ENCODE measurements around the gene SRSF10. TPM values are rescaled to one million over a fixed set of nuclear protein-coding genes. Genes with fewer than 3 reads are reported as not detected.

The SRSF10 gene
- total and polyA plus RNA-seq, 3 donors from 2014 or later: 113 to 141 (median 124) TPM

GRCh38 chr1:23928789-23929188, 51.3 kb downstream of the SRSF10 start:
- no peaks in the 10 kb centered on the region for H3K27me3 ChIP-seq
- H3K9me3 ChIP-seq: no peaks in the 10 kb centered on the region
- no peaks in the 10 kb centered on the region for H3K4me1 ChIP-seq
- WGBS, 2 donors: 81 to 91% methylated on average over 4 of the region's 4 CpGs
- H3K36me3 ChIP-seq (ENCODE audit: low read depth, missing control alignments): no peaks in the 10 kb centered on the region
- no peak overlapping the region for H3K4me3 ChIP-seq
- TF ChIP-seq CTCF (IDR thresholded peaks at IDR 0.05) (no peak), POLR2A (IDR thresholded peaks at IDR 0.05) (no peak)
- no peak for DNase-seq
- no peak overlapping the region for H3K27ac ChIP-seq
- intact Hi-C loops (cut with DNase I; ENCODE audit: low total_unique reads): no loop called here

DNA sequence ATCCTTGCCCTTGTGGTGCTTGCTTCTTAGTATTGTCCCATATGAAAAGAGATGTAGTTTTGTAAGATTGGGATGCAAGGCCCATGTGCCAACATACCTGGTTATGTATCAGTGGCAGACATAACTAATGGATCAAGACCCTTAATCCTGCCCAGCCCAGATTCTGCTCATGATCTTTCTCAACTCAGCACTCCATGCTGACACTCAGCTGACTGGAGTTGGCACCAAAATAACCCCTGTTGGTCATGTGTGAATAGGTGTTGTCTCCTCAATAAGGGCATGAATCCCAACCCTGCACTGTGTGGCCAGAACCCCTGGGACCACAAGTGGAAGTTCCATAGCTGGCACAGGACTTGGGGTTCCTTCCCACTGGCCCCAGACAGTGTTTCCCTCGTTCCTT, 53.0 kb downstream of the SRSF10 start:
- Histone ChIP-seq H3K4me1 (no peaks in the 10 kb centered on the region), H3K9me3 (no peaks in the 10 kb centered on the region), H3K27me3 (no peaks in the 10 kb centered on the region), H3K36me3 (ENCODE audit: low read depth, missing control alignments) (no peaks in the 10 kb centered on the region), H3K27ac (no peak overlapping the region), H3K4me3 (no peak overlapping the region)
- no peak for DNase-seq
- intact Hi-C loops (cut with DNase I; ENCODE audit: low total_unique reads): no loop called here
- TF ChIP-seq POLR2A (IDR thresholded peaks at IDR 0.05) (no peak), CTCF (IDR thresholded peaks at IDR 0.05) (no peak)
- 86% methylated on average over 1 of the region's 1 CpG; no CpG with 5 or more reads in 1 of the 2 donors for WGBS, 2 donors

DNA sequence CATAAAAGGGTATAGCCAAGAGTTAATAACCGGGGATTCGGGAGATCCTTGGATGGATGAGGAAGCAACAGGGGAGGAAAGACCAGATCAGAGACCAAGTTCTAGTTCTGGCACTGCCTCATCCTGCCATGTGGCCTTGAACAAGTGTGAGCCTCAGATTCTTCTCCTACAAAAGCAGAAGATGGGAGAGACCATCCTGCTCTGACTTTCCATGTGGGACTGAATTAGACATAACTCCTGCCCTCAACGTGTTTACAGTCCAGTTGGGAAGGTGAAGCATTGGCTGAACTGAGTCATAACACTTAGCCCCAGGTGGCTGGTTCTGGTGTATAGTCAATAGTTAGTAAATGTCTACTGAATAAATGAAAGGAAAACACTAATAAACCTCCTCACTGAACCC, 54.8 kb downstream of the SRSF10 start:
- no peak overlapping the region for H3K4me3 ChIP-seq
- 77 to 80% methylated on average over 3 of the region's 3 CpGs for WGBS, 2 donors
- intact Hi-C loops (cut with DNase I; ENCODE audit: low total_unique reads): no loop called here
- H3K27ac ChIP-seq: no peak overlapping the region
- no peak for DNase-seq
- no peaks in the 10 kb centered on the region for H3K9me3 ChIP-seq
- H3K27me3 ChIP-seq: no peaks in the 10 kb centered on the region
- TF ChIP-seq CTCF (IDR thresholded peaks at IDR 0.05) (no peak), POLR2A (IDR thresholded peaks at IDR 0.05) (no peak)
- H3K4me1 ChIP-seq: no peaks in the 10 kb centered on the region
- no peaks in the 10 kb centered on the region for H3K36me3 ChIP-seq (ENCODE audit: low read depth, missing control alignments)

DNA sequence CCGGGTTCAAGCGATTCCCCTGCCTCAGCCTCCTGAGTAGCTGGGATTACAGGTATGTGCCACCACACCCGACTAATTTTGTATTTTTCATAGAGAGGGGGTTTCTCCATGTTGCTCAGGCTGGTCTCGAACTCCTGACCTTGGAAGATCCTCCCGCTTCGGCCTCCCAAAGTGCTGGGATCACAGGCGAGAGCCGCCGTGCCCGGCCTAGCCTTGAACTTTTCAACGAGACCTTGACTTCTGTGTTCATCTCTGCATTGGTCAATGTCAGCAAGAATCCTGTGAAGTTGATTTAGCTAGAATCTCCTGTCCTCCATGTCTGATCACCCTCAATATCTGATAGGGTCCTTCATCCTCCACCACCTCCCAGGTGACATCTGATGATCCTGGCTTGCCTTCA, 55.5 kb downstream of the SRSF10 start:
- Histone ChIP-seq H3K27ac (no peak overlapping the region), H3K4me3 (no peak overlapping the region), H3K9me3 (no peaks in the 10 kb centered on the region), H3K4me1 (peaks cover 3% of the 10 kb centered on the region), H3K36me3 (ENCODE audit: low read depth, missing control alignments) (no peaks in the 10 kb centered on the region), H3K27me3 (no peaks in the 10 kb centered on the region)
- intact Hi-C loops (cut with DNase I; ENCODE audit: low total_unique reads): no loop called here
- 79% methylated on average over 11 of the region's 11 CpGs for WGBS, 2 donors
- TF ChIP-seq CTCF (IDR thresholded peaks at IDR 0.05): no peak
- no peak for TF ChIP-seq POLR2A (IDR thresholded peaks at IDR 0.05)
- no peak for DNase-seq
